Effector memory CD4-positive, alpha-beta T cell (primary cell): ENCODE results near the gene TMEM132D.

Experiments used
- DNase-seq, 3 donors: peaks; one replicate each; pipeline ENCODE4 v3.0.0-alpha.2; 2020
- H3K27ac ChIP-seq: 2 replicates; pipeline ENCODE4 v1.7.0; 2013; ENCODE audit warnings: mild to moderate bottlenecking, low read length, moderate library complexity; ENCODE audit not compliant: insufficient read depth, poor library complexity, severe bottlenecking
- H3K27me3 ChIP-seq: replicated peaks from 2 replicates; pipeline ENCODE4 v1.7.0; 2013; ENCODE audit warnings: mild to moderate bottlenecking, low read length; ENCODE audit not compliant: insufficient read depth, control insufficient read depth, poor library complexity, severe bottlenecking
- H3K36me3 ChIP-seq: 2 replicates; pipeline ENCODE4 v1.7.0; 2013; ENCODE audit warnings: mild to moderate bottlenecking, low read length, moderate library complexity; ENCODE audit not compliant: control insufficient read depth, insufficient read depth
- H3K4me1 ChIP-seq: 2 replicates; pipeline ENCODE4 v1.7.0; 2013; ENCODE audit warnings: low read length, mild to moderate bottlenecking; ENCODE audit not compliant: control insufficient read depth, insufficient read depth, poor library complexity, severe bottlenecking
- H3K4me3 ChIP-seq: 2 replicates; pipeline ENCODE4 v1.7.0; 2013; ENCODE audit warnings: low read length, low read depth, mild to moderate bottlenecking; ENCODE audit not compliant: insufficient read depth, poor library complexity, severe bottlenecking
- H3K9me3 ChIP-seq: 2 replicates; pipeline ENCODE4 v1.7.0; 2013; ENCODE audit warnings: mild to moderate bottlenecking, low read length, moderate library complexity; ENCODE audit not compliant: control insufficient read depth

Gene TMEM132D

GRCh38 chr12:129467289-129467688 is 436.5 kb downstream of the TMEM132D start:
- Histone ChIP-seq H3K27me3 (no peaks in the 10 kb centered on the region), H3K27ac (no peak overlapping the region), H3K4me3 (no peak overlapping the region), H3K9me3 (no peaks in the 10 kb centered on the region), H3K36me3 (no peaks in the 10 kb centered on the region), H3K4me1 (no peaks in the 10 kb centered on the region)
- no peak for DNase-seq

- no peak overlapping the region for H3K4me3 ChIP-seq
- H3K9me3 ChIP-seq, result no peaks in the 10 kb centered on the region
These were observed 437.3 kb downstream of the TMEM132D start for GRCh38 chr12:129466499-129466898.

GRCh38 chr12:129459886-129460285 is 443.9 kb downstream of the TMEM132D start:
- H3K4me1 ChIP-seq, result no peaks in the 10 kb centered on the region
- no peaks in the 10 kb centered on the region for H3K9me3 ChIP-seq
- no peak for DNase-seq
- H3K36me3 ChIP-seq, result no peaks in the 10 kb centered on the region
- no peak overlapping the region for H3K27ac ChIP-seq
- H3K27me3 ChIP-seq, result no peaks in the 10 kb centered on the region
- no peak overlapping the region for H3K4me3 ChIP-seq

More at GRCh38 chr12:129466499-129466898, 437.3 kb downstream of the TMEM132D start:
- no peak for DNase-seq
- Histone ChIP-seq H3K4me1 (no peaks in the 10 kb centered on the region), H3K36me3 (no peaks in the 10 kb centered on the region), H3K27ac (no peak overlapping the region), H3K27me3 (no peaks in the 10 kb centered on the region)

- Histone ChIP-seq H3K4me1 (no peaks in the 10 kb centered on the region), H3K27ac (no peak overlapping the region), H3K27me3 (no peaks in the 10 kb centered on the region), H3K4me3 (no peak overlapping the region), H3K36me3 (no peaks in the 10 kb centered on the region), H3K9me3 (no peaks in the 10 kb centered on the region)
- no peak for DNase-seq
These were observed 457.1 kb downstream of the TMEM132D start for GRCh38 chr12:129446696-129447095.

- Histone ChIP-seq H3K4me1 (no peaks in the 10 kb centered on the region), H3K4me3 (no peak overlapping the region), H3K36me3 (no peaks in the 10 kb centered on the region), H3K27me3 (no peaks in the 10 kb centered on the region), H3K9me3 (no peaks in the 10 kb centered on the region), H3K27ac (no peak overlapping the region)
- DNase-seq, result no peak
These were observed 463.5 kb downstream of the TMEM132D start for GRCh38 chr12:129440278-129440677.

GRCh38 chr12:129434790-129435189 is 469.0 kb downstream of the TMEM132D start:
- H3K27me3 ChIP-seq, result no peaks in the 10 kb centered on the region
- no peak for DNase-seq
- no peak overlapping the region for H3K4me3 ChIP-seq
- no peaks in the 10 kb centered on the region for H3K36me3 ChIP-seq
- no peaks in the 10 kb centered on the region for H3K9me3 ChIP-seq
- no peak overlapping the region for H3K27ac ChIP-seq
- H3K4me1 ChIP-seq, result no peaks in the 10 kb centered on the region

- H3K27me3 ChIP-seq, result no peaks in the 10 kb centered on the region
- H3K36me3 ChIP-seq, result no peaks in the 10 kb centered on the region
- no peak for DNase-seq
- no peaks in the 10 kb centered on the region for H3K4me1 ChIP-seq
- no peak overlapping the region for H3K4me3 ChIP-seq
- H3K9me3 ChIP-seq, result no peaks in the 10 kb centered on the region
- H3K27ac ChIP-seq, result no peak overlapping the region
These were observed 475.4 kb downstream of the TMEM132D start for GRCh38 chr12:129428240-129428936.

- Histone ChIP-seq H3K9me3 (no peaks in the 10 kb centered on the region), H3K27me3 (no peaks in the 10 kb centered on the region), H3K27ac (no peak overlapping the region), H3K4me1 (no peaks in the 10 kb centered on the region), H3K4me3 (no peak overlapping the region), H3K36me3 (no peaks in the 10 kb centered on the region)
- DNase-seq, result no peak
These were observed 480.7 kb downstream of the TMEM132D start for GRCh38 chr12:129423041-129423580.

GRCh38 chr12:129413295-129413694 is 490.5 kb downstream of the TMEM132D start:
- H3K27me3 ChIP-seq, result no peaks in the 10 kb centered on the region
- no peaks in the 10 kb centered on the region for H3K36me3 ChIP-seq
- no peaks in the 10 kb centered on the region for H3K4me1 ChIP-seq
- no peaks in the 10 kb centered on the region for H3K9me3 ChIP-seq
- H3K27ac ChIP-seq, result no peak overlapping the region
- no peak for DNase-seq
- H3K4me3 ChIP-seq, result no peak overlapping the region

- Histone ChIP-seq H3K36me3 (no peaks in the 10 kb centered on the region), H3K4me1 (no peaks in the 10 kb centered on the region), H3K27ac (no peak overlapping the region), H3K27me3 (no peaks in the 10 kb centered on the region), H3K4me3 (no peak overlapping the region), H3K9me3 (no peaks in the 10 kb centered on the region)
- DNase-seq, result no peak
These were observed 494.5 kb downstream of the TMEM132D start for GRCh38 chr12:129409281-129409680.
